Caki2 (cell line): ENCODE results near the gene IQSEC1. TPM values are rescaled to one million over a fixed set of nuclear protein-coding genes. Genes with fewer than 3 reads are reported as not detected.

ENCODE experiments used
- DNase-seq: peaks from one replicate; pipeline ENCODE4 v3.0.0-alpha.2; 2015; ENCODE audit warnings: low read depth
- in situ Hi-C: cut with HindIII; loops from 2 replicates; pipeline ENCODE4 v1.10.0; 2016; ENCODE audit warnings: low sequenced_read_pairs, low pct_unique_long_range_greater_than_20kb, mixed read lengths
- total RNA-seq: library from RNA; depleted of rRNA; stranded (reverse); fragments of >200 nt; shearing (Covaris generic); gene quantifications from 2 replicates; pipeline ENCODE4 v1.2.3, GENCODE V29; 2014; ENCODE audit warnings: low replicate concordance

Gene IQSEC1
- total RNA-seq, 1 experiment from 2014 or later: 3.2 TPM

- no peak for DNase-seq
- in situ Hi-C loops: no loop called here
Measured at GRCh38 chr3:12961007-12961696, 112.1 kb downstream of the IQSEC1 start.

- in situ Hi-C loops: no loop called here
- no peak for DNase-seq
Measured at GRCh38 chr3:12960497-12960896, 112.7 kb downstream of the IQSEC1 start.

DNA sequence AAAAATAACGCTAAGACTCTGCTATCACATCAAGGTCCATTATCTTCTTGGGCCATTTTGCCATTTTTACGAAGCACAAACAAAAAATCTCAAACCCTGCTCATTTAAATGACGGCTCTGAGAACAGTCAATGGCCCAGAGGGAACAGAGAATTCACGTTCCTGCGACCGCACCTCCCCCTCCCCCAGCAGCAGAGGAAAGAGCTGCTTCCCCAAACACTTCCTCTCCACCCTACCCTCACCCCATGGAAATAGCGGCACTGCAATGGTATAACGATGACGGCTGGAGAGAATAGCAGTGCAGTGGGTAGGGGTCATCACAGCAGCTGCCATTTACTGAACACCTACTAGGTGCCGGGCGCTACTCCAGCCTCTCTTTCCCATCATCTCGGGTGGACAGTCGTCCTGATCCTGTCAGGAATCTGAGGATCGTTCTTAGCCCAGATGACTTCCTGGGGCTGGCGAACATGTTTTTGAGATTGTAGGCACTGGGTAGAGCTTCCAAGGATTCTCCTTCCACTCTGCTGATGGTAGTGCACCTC is 113.3 kb downstream of the IQSEC1 start:
- in situ Hi-C loops: no loop called here
- no peak for DNase-seq

DNA sequence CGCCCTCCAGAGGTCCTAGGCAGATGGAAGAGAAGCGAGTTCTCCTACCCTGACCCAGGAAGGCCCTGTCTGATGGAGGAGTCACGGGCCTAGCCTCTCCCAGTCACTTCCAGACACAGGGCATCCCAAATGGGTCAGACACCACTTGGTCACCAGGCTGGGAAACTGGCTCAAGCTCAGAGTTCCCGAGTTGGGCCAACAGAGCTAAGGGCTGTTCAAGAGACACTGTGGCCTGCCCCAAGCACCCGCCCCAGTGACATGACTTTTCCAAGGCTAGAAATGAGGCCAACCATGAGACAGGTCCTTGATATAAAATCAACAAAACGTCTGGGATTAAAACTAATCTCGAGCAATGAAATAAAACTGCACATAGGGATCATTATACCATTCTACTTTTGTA is 113.8 kb downstream of the IQSEC1 start:
- DNase-seq: no peak
- in situ Hi-C loops: no loop called here

DNA sequence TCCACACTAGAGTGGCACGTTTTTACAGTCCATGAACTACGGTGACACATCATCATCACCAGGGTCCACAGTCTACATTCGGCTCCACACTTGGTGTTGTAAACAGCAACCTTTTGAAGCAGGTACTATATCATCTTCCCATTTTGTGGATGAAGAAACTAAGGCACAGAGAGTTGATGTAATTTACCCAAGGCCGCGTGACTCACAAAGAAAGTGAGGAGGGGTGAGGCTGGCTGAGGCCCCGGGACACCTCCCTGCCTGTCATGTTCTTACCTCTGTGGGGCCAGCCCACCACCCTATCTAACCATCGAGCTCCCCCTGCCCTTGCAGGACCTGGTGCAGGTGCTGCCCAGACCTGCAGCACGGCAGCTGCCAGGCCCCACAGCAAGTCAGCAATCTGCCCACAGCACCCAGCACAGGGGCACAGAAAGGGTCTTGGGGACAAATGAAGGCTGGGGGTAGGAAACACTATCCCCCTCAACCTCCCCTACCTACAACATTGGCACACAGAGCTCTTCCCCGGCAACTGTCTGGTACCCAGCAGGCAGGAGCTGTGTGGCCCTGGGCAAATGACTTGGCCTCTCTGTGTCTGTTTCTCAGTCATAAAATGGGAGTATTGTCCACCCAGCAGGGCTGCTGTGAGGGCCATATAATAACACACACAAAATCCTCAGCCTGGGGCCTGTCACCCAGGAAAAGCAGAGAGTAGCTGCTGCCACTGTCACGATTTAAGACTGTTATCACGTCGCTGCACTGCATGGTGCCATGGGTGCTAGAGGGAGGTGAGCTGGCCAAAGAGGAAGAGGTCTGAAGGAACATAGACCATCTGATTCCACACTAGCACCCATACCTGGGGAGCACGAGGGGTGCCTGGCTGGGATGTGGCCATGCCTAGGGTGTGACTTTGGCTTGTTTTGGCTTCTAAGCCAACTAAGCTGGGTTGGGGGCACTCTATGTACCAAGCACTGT is 115.1 kb downstream of the IQSEC1 start:
- in situ Hi-C loops: no loop called here

DNA sequence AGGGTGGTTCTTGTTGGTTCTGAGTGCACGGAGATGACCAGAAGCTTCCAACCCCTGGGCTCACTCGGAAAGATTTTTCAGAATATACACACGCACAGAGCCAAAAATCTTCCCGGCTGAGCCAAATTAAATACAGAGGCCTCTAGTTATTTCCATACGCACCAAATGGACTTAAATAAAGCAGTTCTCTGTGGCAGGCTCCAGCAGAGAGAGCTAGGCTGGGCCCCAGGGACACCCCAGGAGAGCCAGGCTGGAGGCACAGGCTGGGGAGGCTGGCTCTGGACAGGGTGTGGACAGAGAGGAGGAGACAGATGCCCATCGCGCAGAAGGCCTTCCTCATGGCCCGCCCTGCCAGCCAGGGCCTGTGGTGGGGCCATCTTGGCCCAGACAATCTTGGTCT is 115.9 kb downstream of the IQSEC1 start:
- DNase-seq: no peak
- in situ Hi-C loops: no loop called here

More for the DNA sequence above, 115.1 kb downstream of the IQSEC1 start:
- DNase-seq: no peak

DNA sequence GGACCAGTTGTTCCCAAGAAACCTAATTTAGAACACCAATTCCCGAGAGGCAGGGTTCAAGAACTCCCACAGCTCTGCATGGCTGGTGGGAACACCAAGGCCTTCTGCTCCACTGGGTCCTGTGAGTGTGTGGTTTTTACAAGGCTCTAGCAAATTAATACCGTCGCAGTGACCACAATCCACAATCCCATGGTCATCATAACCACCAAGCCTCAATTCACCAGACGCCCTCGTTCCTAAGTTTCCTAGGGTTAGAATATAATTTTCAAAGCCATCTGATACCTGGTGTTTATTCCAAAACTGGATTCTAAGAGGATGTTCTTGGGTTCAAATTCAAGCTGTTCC is 116.9 kb downstream of the IQSEC1 start:
- in situ Hi-C loops: no loop called here

DNA sequence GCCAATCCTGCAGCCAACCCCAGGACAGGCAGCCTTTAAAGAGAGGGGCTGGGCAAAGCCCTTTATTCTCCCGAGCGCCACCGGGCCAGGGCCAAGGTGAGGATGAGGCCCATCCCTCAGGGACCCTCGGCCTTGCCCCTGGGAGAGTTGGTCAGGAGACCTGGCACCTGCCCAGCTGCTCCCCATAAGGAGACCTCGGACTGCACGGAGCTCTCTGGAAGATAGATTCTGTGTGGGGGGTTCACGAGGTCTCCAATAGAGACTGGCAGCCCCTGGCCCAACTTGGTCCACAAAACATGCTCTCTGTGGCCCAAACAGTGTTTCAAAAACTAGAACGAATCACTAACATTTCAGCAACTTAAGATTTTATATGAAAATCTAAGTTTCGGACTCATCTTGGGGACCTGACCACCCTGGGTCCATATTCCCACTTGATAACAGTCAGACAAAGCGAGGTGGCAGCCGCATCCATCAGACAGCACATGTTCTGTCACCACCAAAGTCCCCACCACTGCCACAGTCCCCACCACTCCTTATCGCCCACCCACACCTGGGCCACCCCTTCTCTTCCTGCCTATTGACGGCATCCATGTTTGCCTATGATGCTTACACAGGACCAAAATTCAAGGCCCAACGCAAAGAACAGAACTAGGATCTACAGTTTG is 117.4 kb downstream of the IQSEC1 start:
- in situ Hi-C loops: no loop called here
- no peak for DNase-seq

More for the DNA sequence above, 116.9 kb downstream of the IQSEC1 start:
- DNase-seq: no peak

DNA sequence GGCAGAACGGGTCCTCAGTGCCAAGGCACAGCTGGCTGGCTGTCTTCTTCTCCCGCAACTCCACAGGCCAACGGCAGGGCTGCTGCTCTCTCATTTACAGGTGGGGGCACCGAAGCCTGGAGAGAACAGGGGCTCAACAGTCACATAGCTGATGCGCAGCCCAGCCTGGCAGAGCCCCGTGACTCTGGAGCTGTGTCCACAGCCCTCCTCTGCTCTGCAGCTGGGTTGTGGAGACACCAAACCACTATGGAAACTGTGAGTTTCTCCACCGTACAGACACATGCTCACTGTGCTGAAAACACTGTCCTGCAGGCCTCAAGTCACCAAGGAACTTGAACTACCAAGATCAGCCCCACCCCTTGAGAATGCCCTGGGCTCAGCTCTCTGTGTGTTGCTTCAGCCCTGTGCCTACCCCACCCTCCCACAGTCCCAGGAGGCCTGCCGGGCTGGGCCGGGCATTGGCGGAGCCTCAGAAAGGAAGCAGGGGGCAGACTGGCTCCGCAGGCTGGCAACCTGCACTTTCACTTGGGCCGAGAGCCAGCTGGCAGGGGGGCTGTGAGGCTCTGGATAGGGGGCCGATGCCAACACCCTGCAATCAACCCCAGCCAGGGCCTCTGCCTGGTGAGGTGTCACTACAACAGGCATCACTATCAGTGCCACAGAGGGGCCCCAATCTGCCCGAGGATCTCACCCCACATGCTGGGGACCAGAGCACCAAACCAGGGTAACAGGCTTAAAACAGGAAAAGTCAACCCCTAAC is 118.2 kb downstream of the IQSEC1 start:
- no peak for DNase-seq
- in situ Hi-C loops: no loop called here

DNA sequence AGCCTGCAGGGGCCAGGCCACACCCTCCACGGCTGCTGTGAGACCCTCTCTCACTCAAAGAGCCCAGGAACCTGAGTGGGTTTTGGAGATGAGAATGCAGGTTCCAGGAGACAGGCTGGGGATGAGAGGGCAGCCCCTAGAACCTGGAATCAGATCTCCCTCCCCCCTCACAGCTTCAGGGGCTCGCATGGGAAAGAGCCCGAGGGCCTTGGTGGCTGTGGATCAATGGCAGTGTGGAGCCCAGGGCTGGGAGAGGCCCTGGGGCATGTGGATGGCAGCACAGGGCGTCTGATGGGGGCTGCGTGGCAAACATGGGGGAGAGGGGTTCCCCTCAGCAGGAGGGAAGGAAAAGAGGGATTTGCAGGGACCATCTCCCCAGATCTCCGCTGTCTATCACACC is 119.0 kb downstream of the IQSEC1 start:
- no peak for DNase-seq
- in situ Hi-C loops: no loop called here

- in situ Hi-C loops: no loop called here
- DNase-seq: no peak
Measured at GRCh38 chr3:12953201-12953995, 119.8 kb downstream of the IQSEC1 start.

- in situ Hi-C loops: no loop called here
- DNase-seq: no peak
Measured at GRCh38 chr3:12952343-12953200, 120.7 kb downstream of the IQSEC1 start.

DNA sequence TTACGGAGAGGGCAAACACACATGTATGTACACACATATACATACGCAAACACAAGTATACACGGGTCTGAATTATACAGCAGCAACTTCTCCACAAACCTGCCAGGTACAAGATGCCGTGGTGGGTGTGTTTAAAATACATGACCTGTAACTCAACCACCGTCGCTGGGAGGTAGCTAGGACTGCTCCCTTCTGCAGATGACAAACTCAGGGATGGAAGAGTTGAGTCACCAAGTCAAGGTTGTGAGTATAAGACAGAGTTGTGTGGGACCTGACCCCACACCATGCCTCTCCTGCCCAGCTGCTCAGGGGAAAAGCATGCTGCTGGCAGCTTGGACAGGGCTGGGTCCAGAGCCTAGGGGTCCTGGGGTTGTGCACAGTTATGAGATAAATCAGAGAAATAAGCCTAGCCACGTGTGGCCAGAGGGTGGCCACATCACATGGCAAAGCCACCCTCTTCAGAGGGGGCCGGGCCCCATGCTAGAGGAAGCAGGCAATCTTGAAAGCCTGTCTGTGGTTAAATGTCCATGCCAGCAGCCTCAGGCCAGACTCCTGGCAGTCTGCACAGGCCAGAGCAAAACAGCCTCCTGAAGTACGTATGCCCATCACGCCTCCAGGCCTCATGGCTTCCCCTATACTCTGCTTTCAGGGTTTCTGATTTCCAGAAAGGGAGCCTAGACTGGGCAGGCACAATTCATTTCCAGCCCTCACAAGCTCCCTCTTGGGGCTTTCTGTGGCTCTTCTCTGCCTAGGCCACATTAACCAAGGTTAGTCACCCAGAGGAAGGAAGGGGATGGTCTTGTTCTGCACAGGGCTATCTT is 124.1 kb downstream of the IQSEC1 start:
- no peak for DNase-seq
- in situ Hi-C loops: no loop called here

- no peak for DNase-seq
- in situ Hi-C loops: no loop called here
Measured at GRCh38 chr3:12948371-12948770, 124.9 kb downstream of the IQSEC1 start.

DNA sequence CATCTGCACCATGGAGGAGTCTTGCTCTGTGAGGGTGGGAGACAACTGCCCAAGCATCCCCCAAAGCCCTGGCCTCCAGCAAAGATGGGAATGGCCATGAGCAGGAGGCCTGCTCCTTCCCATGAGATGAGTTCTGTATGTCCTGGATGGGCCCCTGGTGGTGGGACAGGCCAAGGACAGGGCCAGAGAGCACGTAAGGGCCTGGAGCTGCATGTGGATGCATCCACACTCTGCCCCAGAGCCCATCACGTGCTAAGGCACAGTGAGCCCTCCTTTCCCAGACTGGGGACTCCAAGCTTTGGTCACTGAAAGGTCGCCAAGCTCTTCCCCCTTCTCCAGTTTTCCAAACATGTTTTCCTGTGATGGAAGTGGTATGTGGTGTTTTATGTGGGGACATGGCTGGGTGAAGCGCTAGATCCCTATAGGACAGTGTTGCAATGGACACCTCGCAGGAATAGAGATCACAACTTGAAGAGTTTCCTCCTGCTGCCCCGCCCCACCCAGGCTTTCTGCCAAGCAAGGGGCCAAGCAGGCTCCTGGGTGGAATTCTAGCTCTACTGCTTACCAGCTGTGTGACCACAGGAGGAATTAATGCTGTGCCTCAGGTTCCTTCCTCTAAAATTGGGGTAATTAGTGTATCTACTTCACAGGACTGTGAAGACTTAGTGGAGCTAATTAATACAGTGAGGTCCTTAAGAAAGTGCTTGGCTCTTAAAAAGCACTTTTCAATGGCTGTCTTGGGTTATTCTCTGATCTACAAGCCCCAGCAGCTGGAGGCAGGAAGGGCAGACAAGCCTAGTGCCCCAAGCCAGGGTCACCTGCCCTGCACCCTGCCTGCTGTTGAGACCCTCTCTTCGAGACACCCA is 125.5 kb downstream of the IQSEC1 start:
- in situ Hi-C loops: no loop called here
- DNase-seq: peak; percentile 4
